GM23338 (cell line): ENCODE results near the gene DDX27. TPM values are rescaled to one million over a fixed set of nuclear protein-coding genes. Genes with fewer than 3 reads are reported as not detected.

Experiments used
- ATAC-seq: fragments of 200-7000 bp; cut with Tn5 transposase; 3 replicates; pipeline ENCODE4 v1.9.1; 2020
- DNase-seq: peaks from one replicate; pipeline ENCODE4 v3.0.0-alpha.2; 2015; ENCODE audit warnings: low spot score
- H2AFZ ChIP-seq: fragments of 200-600 bp; sonication (generic); 2 replicates; pipeline ENCODE4 v1.8.0; 2016; ENCODE audit warnings: antibody characterized with exemption, mild to moderate bottlenecking, moderate library complexity
- H3F3A ChIP-seq: fragments of 200-600 bp; sonication (generic); replicated peaks from 2 replicates; pipeline ENCODE4 v1.8.0; 2017; ENCODE audit warnings: antibody characterized with exemption, mixed run types, low read depth
- H3K27ac ChIP-seq: fragments of 200-600 bp; sonication (generic); 2 replicates; pipeline ENCODE4 v1.6.1; 2016; ENCODE audit warnings: low read depth
- H3K27me3 ChIP-seq: fragments of 200-600 bp; sonication (generic); 2 replicates; pipeline ENCODE4 v1.8.0; 2016; ENCODE audit warnings: mild to moderate bottlenecking, mixed run types, moderate library complexity; ENCODE audit not compliant: insufficient read depth
- H3K36me3 ChIP-seq: fragments of 200-600 bp; sonication (generic); 2 replicates; pipeline ENCODE4 v1.8.0; 2016; ENCODE audit warnings: mild to moderate bottlenecking; ENCODE audit not compliant: insufficient read depth
- H3K4me1 ChIP-seq: fragments of 200-600 bp; sonication (generic); 2 replicates; pipeline ENCODE4 v1.8.0; 2016; ENCODE audit warnings: mild to moderate bottlenecking, moderate library complexity; ENCODE audit not compliant: insufficient read depth
- H3K4me2 ChIP-seq: fragments of 200-600 bp; sonication (generic); 2 replicates; pipeline ENCODE4 v1.7.1; 2017; ENCODE audit warnings: mixed run types
- H3K4me3 ChIP-seq: fragments of 200-600 bp; sonication (generic); 2 replicates; pipeline ENCODE4 v1.6.1; 2016; ENCODE audit warnings: mixed run types
- H3K79me2 ChIP-seq: fragments of 200-600 bp; sonication (generic); replicated peaks from 2 replicates; pipeline ENCODE4 v1.8.0; 2017; ENCODE audit warnings: mild to moderate bottlenecking; ENCODE audit not compliant: insufficient read depth
- H3K9me2 ChIP-seq: fragments of 200-600 bp; sonication (generic); 2 replicates; pipeline ENCODE4 v1.8.0; 2017; ENCODE audit not compliant: insufficient read depth
- H4K20me1 ChIP-seq: fragments of 200-600 bp; sonication (generic); replicated peaks from 2 replicates; pipeline ENCODE4 v1.8.0; 2017; ENCODE audit warnings: mild to moderate bottlenecking; ENCODE audit not compliant: insufficient read depth
- H3K27ac Mint-ChIP-seq: 2 replicates; pipeline ENCODE4 v1.8.0; 2020; ENCODE audit warnings: inconsistent platforms, mild to moderate bottlenecking, moderate library complexity, mixed read lengths
- H3K27me3 Mint-ChIP-seq: 3 replicates; pipeline ENCODE4 v1.8.0; 2022; ENCODE audit warnings: low read depth, mild to moderate bottlenecking, moderate library complexity, mixed read lengths, inconsistent platforms; ENCODE audit not compliant: insufficient read depth, poor library complexity
- H3K36me3 Mint-ChIP-seq: 3 replicates; pipeline ENCODE4 v1.8.0; 2021; ENCODE audit warnings: low read depth, mild to moderate bottlenecking, inconsistent platforms, moderate library complexity, mixed read lengths
- H3K4me1 Mint-ChIP-seq: 3 replicates; pipeline ENCODE4 v1.8.0; 2020; ENCODE audit warnings: mild to moderate bottlenecking, inconsistent platforms, mixed read lengths
- H3K4me3 Mint-ChIP-seq: 3 replicates; pipeline ENCODE4 v1.8.0; 2021; ENCODE audit warnings: moderate library complexity, mild to moderate bottlenecking, inconsistent platforms, mixed read lengths
- H3K9me3 Mint-ChIP-seq: 3 replicates; pipeline ENCODE4 v1.8.0; 2020; ENCODE audit warnings: moderate library complexity, mild to moderate bottlenecking, inconsistent platforms, mixed read lengths
- CREB1 ChIP-seq: fragments of 250-450 bp; sonication (Bioruptor Pico); IDR thresholded peaks from 2 replicates; pipeline ENCODE4 v1.5.0; 2020; ENCODE audit warnings: low read depth, mild to moderate bottlenecking, moderate library complexity
- EZH2 ChIP-seq: fragments of 200-600 bp; sonication (generic); IDR thresholded peaks from one replicate; pipeline ENCODE4 v1.8.0; 2017; ENCODE audit warnings: antibody characterized with exemption, mild to moderate bottlenecking, low read depth; ENCODE audit not compliant: unreplicated experiment
- EZH2phosphoT487 ChIP-seq: fragments of 200-600 bp; sonication (generic); IDR thresholded peaks from one replicate; pipeline ENCODE4 v1.8.1; 2018; ENCODE audit warnings: antibody characterized with exemption; ENCODE audit not compliant: unreplicated experiment
- JUNB ChIP-seq: IDR thresholded peaks from one replicate; pipeline ENCODE4 v1.6.1; 2016; ENCODE audit warnings: antibody characterized with exemption; ENCODE audit not compliant: unreplicated experiment
- NANOG ChIP-seq: IDR thresholded peaks from 2 replicates; pipeline ENCODE4 v1.6.1; 2016; ENCODE audit warnings: antibody characterized with exemption, borderline replicate concordance
- POLR2AphosphoS5 ChIP-seq: IDR thresholded peaks from 2 replicates; pipeline ENCODE4 v1.6.1; 2016; ENCODE audit warnings: antibody characterized with exemption, low read depth
- STAT1 ChIP-seq: IDR thresholded peaks from one replicate; pipeline ENCODE4 v1.6.1; 2016; ENCODE audit warnings: antibody characterized with exemption; ENCODE audit not compliant: unreplicated experiment
- ZNF114 ChIP-seq: fragments of 250-450 bp; sonication (Bioruptor Pico); IDR thresholded peaks from 2 replicates; pipeline ENCODE4 v1.5.0; 2020; ENCODE audit warnings: mild to moderate bottlenecking, moderate library complexity
- ZNF331 ChIP-seq: fragments of 250-450 bp; sonication (Bioruptor Pico); IDR thresholded peaks from 2 replicates; pipeline ENCODE4 v1.5.0; 2020; ENCODE audit warnings: low read depth, mild to moderate bottlenecking, moderate library complexity
- polyA plus RNA-seq: library from polyadenylated mRNA; unstranded; fragments of >200 nt; fragmentation: Nextera tagmentation; extraction: Ambion mirVana; gene quantifications from 2 replicates; pipeline ENCODE4 v1.2.1, GENCODE V29; 2016
- total RNA-seq: library from RNA; depleted of rRNA; stranded (reverse); fragments of >200 nt; shearing (Covaris generic); gene quantifications from 2 replicates; pipeline ENCODE4 v1.2.3, GENCODE V29; 2014
- TF ChIP-seq, protein P1 (sequence below): fragments of 250-450 bp; sonication (Bioruptor Pico); IDR thresholded peaks from 2 replicates; pipeline ENCODE4 v1.5.0; 2020; ENCODE audit warnings: mild to moderate bottlenecking, moderate library complexity
- TF ChIP-seq, protein P2 (sequence below): IDR thresholded peaks from 2 replicates; pipeline ENCODE4 v1.6.1; 2016; ENCODE audit warnings: antibody characterized with exemption
- TF ChIP-seq, protein P3 (sequence below): IDR thresholded peaks from one replicate; pipeline ENCODE4 v1.6.1; 2018; ENCODE audit warnings: antibody characterized with exemption; ENCODE audit not compliant: unreplicated experiment
- TF ChIP-seq, protein P4 (sequence below), 2 experiments: fragments of 200-600 bp in 1 of 2; sonication (generic) in 1 of 2; conservative IDR thresholded peaks; 2 replicates each; pipeline versions ENCODE4 v1.5.1 to v1.6.1; 2016 to 2017; ENCODE audit warnings: antibody characterized with exemption in 2 of 2, low read depth in 2 of 2, mild to moderate bottlenecking in 2 of 2, moderate library complexity in 1 of 2

DDX27 gene
- total and polyA plus RNA-seq, 2 experiments from 2014 or later = 53.3 to 81.3 TPM

DNA sequence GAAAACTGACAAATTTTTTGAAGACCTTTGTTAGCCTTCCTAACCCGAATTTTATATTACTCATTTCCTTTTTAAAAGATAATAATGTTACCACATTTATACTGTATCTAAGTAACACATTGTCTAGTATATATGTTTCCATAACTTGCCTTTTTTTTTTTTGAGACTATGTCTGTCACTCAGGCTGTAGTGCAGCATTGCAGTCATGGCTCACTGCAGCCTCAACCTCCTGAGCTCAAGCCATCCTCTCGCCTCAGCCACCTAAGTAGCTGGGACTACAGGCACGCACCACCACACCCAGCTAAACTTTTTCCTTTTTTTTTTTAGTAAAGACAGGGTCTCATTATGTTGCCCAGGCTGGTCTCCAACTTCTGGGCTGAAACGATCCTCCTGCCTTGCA lies 40.1 kb downstream of the DDX27 start:
- H3K4me1 ChIP-seq = no peaks in the 10 kb centered on the region
- no peaks in the 10 kb centered on the region for H3F3A ChIP-seq
- H3K4me3 Mint-ChIP-seq = no peak overlapping the region
- peaks cover 5% of the 10 kb centered on the region; the same call in 1 of the 2 replicates for H4K20me1 ChIP-seq
- no peaks in the 10 kb centered on the region for H3K27me3 ChIP-seq
- no peak overlapping the region for H2AFZ ChIP-seq
- ATAC-seq = no peak
- no peak for DNase-seq
- TF ChIP-seq ZNF114 (CRISPR knock-in tag) (no peak), JUNB (no peak), CREB1 (no peak), POLR2AphosphoS5 (no peak), EZH2 (no peak), ZNF331 (CRISPR knock-in tag) (no peak), NANOG (no peak), STAT1 (no peak), EZH2phosphoT487 (no peak)
- TF ChIP-seq, protein P1, sequence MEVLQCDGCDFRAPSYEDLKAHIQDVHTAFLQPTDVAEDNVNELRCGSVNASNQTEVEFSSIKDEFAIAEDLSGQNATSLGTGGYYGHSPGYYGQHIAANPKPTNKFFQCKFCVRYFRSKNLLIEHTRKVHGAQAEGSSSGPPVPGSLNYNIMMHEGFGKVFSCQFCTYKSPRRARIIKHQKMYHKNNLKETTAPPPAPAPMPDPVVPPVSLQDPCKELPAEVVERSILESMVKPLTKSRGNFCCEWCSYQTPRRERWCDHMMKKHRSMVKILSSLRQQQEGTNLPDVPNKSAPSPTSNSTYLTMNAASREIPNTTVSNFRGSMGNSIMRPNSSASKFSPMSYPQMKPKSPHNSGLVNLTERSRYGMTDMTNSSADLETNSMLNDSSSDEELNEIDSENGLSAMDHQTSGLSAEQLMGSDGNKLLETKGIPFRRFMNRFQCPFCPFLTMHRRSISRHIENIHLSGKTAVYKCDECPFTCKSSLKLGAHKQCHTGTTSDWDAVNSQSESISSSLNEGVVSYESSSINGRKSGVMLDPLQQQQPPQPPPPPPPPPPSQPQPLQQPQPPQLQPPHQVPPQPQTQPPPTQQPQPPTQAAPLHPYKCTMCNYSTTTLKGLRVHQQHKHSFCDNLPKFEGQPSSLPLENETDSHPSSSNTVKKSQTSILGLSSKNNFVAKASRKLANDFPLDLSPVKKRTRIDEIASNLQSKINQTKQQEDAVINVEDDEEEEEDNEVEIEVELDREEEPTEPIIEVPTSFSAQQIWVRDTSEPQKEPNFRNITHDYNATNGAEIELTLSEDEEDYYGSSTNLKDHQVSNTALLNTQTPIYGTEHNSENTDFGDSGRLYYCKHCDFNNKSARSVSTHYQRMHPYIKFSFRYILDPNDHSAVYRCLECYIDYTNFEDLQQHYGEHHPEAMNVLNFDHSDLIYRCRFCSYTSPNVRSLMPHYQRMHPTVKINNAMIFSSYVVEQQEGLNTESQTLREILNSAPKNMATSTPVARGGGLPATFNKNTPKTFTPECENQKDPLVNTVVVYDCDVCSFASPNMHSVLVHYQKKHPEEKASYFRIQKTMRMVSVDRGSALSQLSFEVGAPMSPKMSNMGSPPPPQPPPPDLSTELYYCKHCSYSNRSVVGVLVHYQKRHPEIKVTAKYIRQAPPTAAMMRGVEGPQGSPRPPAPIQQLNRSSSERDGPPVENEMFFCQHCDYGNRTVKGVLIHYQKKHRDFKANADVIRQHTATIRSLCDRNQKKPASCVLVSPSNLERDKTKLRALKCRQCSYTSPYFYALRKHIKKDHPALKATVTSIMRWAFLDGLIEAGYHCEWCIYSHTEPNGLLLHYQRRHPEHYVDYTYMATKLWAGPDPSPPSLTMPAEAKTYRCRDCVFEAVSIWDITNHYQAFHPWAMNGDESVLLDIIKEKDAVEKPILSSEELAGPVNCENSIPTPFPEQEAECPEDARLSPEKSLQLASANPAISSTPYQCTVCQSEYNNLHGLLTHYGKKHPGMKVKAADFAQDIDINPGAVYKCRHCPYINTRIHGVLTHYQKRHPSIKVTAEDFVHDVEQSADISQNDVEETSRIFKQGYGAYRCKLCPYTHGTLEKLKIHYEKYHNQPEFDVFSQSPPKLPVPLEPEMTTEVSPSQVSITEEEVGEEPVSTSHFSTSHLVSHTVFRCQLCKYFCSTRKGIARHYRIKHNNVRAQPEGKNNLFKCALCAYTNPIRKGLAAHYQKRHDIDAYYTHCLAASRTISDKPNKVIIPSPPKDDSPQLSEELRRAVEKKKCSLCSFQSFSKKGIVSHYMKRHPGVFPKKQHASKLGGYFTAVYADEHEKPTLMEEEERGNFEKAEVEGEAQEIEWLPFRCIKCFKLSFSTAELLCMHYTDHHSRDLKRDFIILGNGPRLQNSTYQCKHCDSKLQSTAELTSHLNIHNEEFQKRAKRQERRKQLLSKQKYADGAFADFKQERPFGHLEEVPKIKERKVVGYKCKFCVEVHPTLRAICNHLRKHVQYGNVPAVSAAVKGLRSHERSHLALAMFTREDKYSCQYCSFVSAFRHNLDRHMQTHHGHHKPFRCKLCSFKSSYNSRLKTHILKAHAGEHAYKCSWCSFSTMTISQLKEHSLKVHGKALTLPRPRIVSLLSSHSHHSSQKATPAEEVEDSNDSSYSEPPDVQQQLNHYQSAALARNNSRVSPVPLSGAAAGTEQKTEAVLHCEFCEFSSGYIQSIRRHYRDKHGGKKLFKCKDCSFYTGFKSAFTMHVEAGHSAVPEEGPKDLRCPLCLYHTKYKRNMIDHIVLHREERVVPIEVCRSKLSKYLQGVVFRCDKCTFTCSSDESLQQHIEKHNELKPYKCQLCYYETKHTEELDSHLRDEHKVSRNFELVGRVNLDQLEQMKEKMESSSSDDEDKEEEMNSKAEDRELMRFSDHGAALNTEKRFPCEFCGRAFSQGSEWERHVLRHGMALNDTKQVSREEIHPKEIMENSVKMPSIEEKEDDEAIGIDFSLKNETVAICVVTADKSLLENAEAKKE (CRISPR knock-in tag) = no peak
- TF ChIP-seq, protein P2, sequence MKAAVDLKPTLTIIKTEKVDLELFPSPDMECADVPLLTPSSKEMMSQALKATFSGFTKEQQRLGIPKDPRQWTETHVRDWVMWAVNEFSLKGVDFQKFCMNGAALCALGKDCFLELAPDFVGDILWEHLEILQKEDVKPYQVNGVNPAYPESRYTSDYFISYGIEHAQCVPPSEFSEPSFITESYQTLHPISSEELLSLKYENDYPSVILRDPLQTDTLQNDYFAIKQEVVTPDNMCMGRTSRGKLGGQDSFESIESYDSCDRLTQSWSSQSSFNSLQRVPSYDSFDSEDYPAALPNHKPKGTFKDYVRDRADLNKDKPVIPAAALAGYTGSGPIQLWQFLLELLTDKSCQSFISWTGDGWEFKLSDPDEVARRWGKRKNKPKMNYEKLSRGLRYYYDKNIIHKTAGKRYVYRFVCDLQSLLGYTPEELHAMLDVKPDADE = no peak
- TF ChIP-seq, protein P3, sequence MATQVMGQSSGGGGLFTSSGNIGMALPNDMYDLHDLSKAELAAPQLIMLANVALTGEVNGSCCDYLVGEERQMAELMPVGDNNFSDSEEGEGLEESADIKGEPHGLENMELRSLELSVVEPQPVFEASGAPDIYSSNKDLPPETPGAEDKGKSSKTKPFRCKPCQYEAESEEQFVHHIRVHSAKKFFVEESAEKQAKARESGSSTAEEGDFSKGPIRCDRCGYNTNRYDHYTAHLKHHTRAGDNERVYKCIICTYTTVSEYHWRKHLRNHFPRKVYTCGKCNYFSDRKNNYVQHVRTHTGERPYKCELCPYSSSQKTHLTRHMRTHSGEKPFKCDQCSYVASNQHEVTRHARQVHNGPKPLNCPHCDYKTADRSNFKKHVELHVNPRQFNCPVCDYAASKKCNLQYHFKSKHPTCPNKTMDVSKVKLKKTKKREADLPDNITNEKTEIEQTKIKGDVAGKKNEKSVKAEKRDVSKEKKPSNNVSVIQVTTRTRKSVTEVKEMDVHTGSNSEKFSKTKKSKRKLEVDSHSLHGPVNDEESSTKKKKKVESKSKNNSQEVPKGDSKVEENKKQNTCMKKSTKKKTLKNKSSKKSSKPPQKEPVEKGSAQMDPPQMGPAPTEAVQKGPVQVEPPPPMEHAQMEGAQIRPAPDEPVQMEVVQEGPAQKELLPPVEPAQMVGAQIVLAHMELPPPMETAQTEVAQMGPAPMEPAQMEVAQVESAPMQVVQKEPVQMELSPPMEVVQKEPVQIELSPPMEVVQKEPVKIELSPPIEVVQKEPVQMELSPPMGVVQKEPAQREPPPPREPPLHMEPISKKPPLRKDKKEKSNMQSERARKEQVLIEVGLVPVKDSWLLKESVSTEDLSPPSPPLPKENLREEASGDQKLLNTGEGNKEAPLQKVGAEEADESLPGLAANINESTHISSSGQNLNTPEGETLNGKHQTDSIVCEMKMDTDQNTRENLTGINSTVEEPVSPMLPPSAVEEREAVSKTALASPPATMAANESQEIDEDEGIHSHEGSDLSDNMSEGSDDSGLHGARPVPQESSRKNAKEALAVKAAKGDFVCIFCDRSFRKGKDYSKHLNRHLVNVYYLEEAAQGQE = no peak
- TF ChIP-seq, protein P4, sequence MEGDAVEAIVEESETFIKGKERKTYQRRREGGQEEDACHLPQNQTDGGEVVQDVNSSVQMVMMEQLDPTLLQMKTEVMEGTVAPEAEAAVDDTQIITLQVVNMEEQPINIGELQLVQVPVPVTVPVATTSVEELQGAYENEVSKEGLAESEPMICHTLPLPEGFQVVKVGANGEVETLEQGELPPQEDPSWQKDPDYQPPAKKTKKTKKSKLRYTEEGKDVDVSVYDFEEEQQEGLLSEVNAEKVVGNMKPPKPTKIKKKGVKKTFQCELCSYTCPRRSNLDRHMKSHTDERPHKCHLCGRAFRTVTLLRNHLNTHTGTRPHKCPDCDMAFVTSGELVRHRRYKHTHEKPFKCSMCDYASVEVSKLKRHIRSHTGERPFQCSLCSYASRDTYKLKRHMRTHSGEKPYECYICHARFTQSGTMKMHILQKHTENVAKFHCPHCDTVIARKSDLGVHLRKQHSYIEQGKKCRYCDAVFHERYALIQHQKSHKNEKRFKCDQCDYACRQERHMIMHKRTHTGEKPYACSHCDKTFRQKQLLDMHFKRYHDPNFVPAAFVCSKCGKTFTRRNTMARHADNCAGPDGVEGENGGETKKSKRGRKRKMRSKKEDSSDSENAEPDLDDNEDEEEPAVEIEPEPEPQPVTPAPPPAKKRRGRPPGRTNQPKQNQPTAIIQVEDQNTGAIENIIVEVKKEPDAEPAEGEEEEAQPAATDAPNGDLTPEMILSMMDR (conservative IDR thresholded peaks at IDR 0.05; ENCODE audit: low read depth in 2 of 2) = no peak
- H3K9me2 ChIP-seq = no peaks in the 10 kb centered on the region
- no peak overlapping the region for H3K4me2 ChIP-seq
- H3K4me1 Mint-ChIP-seq = no peaks in the 10 kb centered on the region
- H3K36me3 Mint-ChIP-seq = peaks cover 83% of the 10 kb centered on the region
- H3K27ac Mint-ChIP-seq = no peak overlapping the region
- peaks cover 64% of the 10 kb centered on the region for H3K36me3 ChIP-seq
- peaks cover 3% of the 10 kb centered on the region for H3K27me3 Mint-ChIP-seq
- H3K9me3 Mint-ChIP-seq = no peaks in the 10 kb centered on the region
- H3K79me2 ChIP-seq = no peaks in the 10 kb centered on the region
- H3K4me3 ChIP-seq = no peak overlapping the region
- no peak overlapping the region for H3K27ac ChIP-seq
